Vagina (tissue), 2 donors: Measurements from ENCODE around the gene INHBB.

Experiments used
- POLR2A ChIP-seq, 2 donors: fragments of 450-650 bp; IDR thresholded peaks; one replicate each; pipeline ENCODE4 v1.6.1; 2017; ENCODE audit warnings: antibody characterized with exemption in 2 of 2, mild to moderate bottlenecking in 2 of 2, moderate library complexity in 2 of 2
- POLR2AphosphoS5 ChIP-seq, 2 donors: sonication (generic); formaldehyde crosslinking; IDR thresholded peaks; one replicate each; pipeline ENCODE4 v1.9.0; 2017; ENCODE audit warnings: antibody characterized with exemption in 2 of 2, mild to moderate bottlenecking in 2 of 2, low read depth in 1 of 2; ENCODE audit not compliant: insufficient read depth in 1 of 2
- TF ChIP-seq, protein P1 (sequence below), 3 experiments: fragments of 450-650 bp in 2 of 3; fragments of 200-600 bp in 1 of 3; sonication (generic) in 1 of 3; IDR thresholded peaks; one replicate each; pipeline ENCODE4 v1.5.1; 2017 to 2019; ENCODE audit warnings: antibody characterized with exemption in 3 of 3, mild to moderate bottlenecking in 2 of 3, moderate library complexity in 2 of 3

DNA sequence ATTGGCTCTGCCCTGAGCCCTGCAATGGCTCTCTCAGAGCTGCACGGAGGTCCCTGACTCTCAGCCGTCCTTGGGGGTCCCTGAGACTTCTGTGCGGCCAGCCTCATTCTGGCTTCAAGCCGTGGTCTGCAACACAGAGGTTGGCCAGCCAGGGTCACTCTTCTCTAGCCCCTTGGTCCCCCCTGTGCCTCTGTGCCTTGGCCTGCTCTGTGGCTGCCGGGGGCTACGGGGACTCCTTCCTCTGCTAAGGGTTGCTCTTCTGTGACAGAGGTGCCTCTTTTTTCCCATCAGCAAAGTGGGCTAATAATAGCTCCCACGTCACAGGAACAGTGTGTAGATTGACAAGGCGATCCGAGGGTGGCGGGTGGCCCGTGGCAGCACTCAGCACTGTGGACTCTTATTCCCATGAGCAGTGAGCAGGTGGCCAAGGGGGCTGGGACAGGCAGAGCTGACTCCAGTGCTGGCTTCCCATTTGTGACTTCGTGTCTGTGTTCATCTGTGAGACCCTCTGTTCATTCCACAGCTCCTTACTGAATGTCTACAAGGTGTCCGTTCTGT, 19.4 kb downstream of the INHBB start:
- TF ChIP-seq POLR2A (IDR thresholded peaks at IDR 0.05) (no peak), POLR2AphosphoS5 (IDR thresholded peaks at IDR 0.05; ENCODE audit: insufficient read depth in 1 of 2, low read depth in 1 of 2) (no peak)
- TF ChIP-seq, protein P1, sequence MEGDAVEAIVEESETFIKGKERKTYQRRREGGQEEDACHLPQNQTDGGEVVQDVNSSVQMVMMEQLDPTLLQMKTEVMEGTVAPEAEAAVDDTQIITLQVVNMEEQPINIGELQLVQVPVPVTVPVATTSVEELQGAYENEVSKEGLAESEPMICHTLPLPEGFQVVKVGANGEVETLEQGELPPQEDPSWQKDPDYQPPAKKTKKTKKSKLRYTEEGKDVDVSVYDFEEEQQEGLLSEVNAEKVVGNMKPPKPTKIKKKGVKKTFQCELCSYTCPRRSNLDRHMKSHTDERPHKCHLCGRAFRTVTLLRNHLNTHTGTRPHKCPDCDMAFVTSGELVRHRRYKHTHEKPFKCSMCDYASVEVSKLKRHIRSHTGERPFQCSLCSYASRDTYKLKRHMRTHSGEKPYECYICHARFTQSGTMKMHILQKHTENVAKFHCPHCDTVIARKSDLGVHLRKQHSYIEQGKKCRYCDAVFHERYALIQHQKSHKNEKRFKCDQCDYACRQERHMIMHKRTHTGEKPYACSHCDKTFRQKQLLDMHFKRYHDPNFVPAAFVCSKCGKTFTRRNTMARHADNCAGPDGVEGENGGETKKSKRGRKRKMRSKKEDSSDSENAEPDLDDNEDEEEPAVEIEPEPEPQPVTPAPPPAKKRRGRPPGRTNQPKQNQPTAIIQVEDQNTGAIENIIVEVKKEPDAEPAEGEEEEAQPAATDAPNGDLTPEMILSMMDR (IDR thresholded peaks at IDR 0.05), result no peak
